OCI-LY3 (cell line): ENCODE measurements around the gene ATP9A.

ENCODE experiments used
- EZH2phosphoT487 ChIP-seq: fragments of 200-600 bp; shearing (Covaris generic); IDR thresholded peaks from 2 replicates; pipeline ENCODE4 v1.6.1; 2018; ENCODE audit warnings: antibody characterized with exemption, mixed run types, low read depth
- TF ChIP-seq, protein P1 (sequence below): fragments of 200-600, 300-600 bp; sonication (generic); IDR thresholded peaks from 2 replicates; pipeline ENCODE4 v1.5.1; 2014; ENCODE audit warnings: antibody characterized with exemption, low read length, low read depth

DNA sequence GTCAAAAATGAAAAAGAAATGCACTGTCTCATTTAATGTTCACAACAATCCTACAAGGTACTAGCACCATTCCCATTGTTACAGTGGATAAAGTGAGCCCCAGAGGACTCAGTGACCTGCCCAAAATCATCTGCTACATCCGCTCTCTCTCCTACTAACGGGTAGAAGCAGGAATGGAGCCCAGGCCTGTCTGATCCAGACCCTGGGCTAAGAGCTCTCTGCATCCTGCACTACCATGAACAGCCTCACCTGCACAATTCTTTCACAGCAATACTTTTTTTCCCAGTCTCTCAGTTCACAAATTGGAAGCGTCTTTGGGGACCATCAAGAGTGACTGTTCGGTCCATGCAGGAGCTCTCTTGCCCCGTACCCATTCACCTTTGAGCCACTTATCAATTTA is 31.2 kb downstream of the ATP9A start:
- TF ChIP-seq, protein P1, sequence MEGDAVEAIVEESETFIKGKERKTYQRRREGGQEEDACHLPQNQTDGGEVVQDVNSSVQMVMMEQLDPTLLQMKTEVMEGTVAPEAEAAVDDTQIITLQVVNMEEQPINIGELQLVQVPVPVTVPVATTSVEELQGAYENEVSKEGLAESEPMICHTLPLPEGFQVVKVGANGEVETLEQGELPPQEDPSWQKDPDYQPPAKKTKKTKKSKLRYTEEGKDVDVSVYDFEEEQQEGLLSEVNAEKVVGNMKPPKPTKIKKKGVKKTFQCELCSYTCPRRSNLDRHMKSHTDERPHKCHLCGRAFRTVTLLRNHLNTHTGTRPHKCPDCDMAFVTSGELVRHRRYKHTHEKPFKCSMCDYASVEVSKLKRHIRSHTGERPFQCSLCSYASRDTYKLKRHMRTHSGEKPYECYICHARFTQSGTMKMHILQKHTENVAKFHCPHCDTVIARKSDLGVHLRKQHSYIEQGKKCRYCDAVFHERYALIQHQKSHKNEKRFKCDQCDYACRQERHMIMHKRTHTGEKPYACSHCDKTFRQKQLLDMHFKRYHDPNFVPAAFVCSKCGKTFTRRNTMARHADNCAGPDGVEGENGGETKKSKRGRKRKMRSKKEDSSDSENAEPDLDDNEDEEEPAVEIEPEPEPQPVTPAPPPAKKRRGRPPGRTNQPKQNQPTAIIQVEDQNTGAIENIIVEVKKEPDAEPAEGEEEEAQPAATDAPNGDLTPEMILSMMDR, result no peak
- no peak for TF ChIP-seq EZH2phosphoT487
